ENCODE results near the gene THSD4. TPM values are rescaled to one million over a fixed set of nuclear protein-coding genes. Genes with fewer than 3 reads are reported as not detected.

THSD4 gene
- total RNA-seq, 1 experiment from 2014 or later, result 36.3 TPM

DNA sequence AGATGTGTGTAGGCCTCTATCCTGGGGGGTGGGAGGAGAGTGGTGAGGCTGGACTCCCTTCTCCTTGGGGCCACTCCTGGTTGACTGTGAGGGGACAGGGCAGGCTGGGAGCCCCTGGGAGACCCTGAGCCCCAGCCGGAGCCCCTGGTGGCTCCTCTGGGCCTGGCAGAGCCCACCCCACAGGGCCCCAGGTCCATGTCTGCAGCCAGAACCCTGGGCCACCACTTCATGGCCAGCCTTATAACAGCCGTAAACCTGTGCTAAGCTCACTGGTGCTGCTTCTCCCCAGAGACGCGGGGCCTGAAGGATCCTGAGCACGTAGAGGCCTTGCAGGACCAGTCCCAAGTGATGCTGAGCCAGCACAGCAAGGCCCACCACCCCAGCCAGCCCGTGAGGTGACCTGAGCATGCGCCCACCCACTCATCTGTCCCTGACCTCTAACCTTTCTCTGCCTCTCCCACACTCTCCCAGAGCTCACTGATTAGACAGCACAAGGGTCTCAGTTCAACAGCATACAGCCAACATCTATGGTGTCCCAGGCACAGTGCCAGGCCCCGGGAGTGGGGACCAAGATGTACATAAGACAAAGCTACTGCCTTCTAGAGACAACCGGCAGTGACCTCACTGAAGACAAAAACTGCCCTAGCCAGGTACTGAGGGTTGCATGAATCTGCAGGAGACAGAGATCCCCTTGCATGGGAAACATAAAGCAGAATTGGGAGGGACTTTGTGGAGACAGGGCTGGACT lies 698.6 kb downstream of the THSD4 start:
- TF ChIP-seq CTCF (IDR thresholded peaks at IDR 0.05; ENCODE audit: unreplicated experiment), result no peak
- no peaks in the 10 kb centered on the region for H3K9me3 Mint-ChIP-seq (ENCODE audit: unreplicated experiment)
- no peak for DNase-seq (ENCODE audit: unreplicated experiment)
- H3K4me1 Mint-ChIP-seq (ENCODE audit: insufficient read depth, unreplicated experiment), result no peaks in the 10 kb centered on the region
- ChIA-PET POLR2A (no interaction called here), CTCF (interaction anchor here (2.4 kb wide), 1 partner anchor 13 kb away, joined by 10 read pairs; no protein-coding TSS in a partner anchor)
- H3K27ac Mint-ChIP-seq (ENCODE audit: low read depth, unreplicated experiment), result no peak overlapping the region
- H3K4me3 Mint-ChIP-seq (ENCODE audit: unreplicated experiment), result no peak overlapping the region
- intact Hi-C loops (cut with micrococcal nuclease), result no loop called here
- H3K27me3 Mint-ChIP-seq (ENCODE audit: insufficient read depth, unreplicated experiment), result no peaks in the 10 kb centered on the region
- peaks cover 7% of the 10 kb centered on the region for H3K36me3 Mint-ChIP-seq (ENCODE audit: insufficient read depth, unreplicated experiment)
- BruUV-seq (replicated peaks), result no TSS peak

GRCh38 chr15:71815301-71815700 lies 700.0 kb downstream of the THSD4 start:
- no peak overlapping the region for H3K27ac Mint-ChIP-seq (ENCODE audit: low read depth, unreplicated experiment)
- intact Hi-C loops (cut with micrococcal nuclease), result no loop called here
- POLR2A ChIA-PET, result no interaction called here
- TF ChIP-seq CTCF (IDR thresholded peaks at IDR 0.05; ENCODE audit: unreplicated experiment), result no peak
- no peak overlapping the region for H3K4me3 Mint-ChIP-seq (ENCODE audit: unreplicated experiment)
- CTCF ChIA-PET, result interaction anchor here (0.6 to 2.4 kb wide), 2 partner anchors 15 to 85 kb away, joined by 3 to 10 read pairs; no protein-coding TSS in a partner anchor
- no TSS peak for BruUV-seq (replicated peaks)
- no peaks in the 10 kb centered on the region for H3K4me1 Mint-ChIP-seq (ENCODE audit: insufficient read depth, unreplicated experiment)
- no peak for DNase-seq (ENCODE audit: unreplicated experiment)
- H3K9me3 Mint-ChIP-seq (ENCODE audit: unreplicated experiment), result no peaks in the 10 kb centered on the region
- no peaks in the 10 kb centered on the region for H3K27me3 Mint-ChIP-seq (ENCODE audit: insufficient read depth, unreplicated experiment)
- peaks cover 7% of the 10 kb centered on the region for H3K36me3 Mint-ChIP-seq (ENCODE audit: insufficient read depth, unreplicated experiment)

- CTCF ChIA-PET, result interaction anchor here (1.7 kb wide), 1 partner anchor 16 kb away, joined by 6 read pairs; no protein-coding TSS in a partner anchor
- Mint-ChIP-seq H3K36me3 (ENCODE audit: insufficient read depth, unreplicated experiment) (peaks cover 7% of the 10 kb centered on the region), H3K27me3 (ENCODE audit: insufficient read depth, unreplicated experiment) (no peaks in the 10 kb centered on the region), H3K9me3 (ENCODE audit: unreplicated experiment) (no peaks in the 10 kb centered on the region), H3K4me1 (ENCODE audit: insufficient read depth, unreplicated experiment) (no peaks in the 10 kb centered on the region), H3K4me3 (ENCODE audit: unreplicated experiment) (no peak overlapping the region), H3K27ac (ENCODE audit: low read depth, unreplicated experiment) (no peak overlapping the region)
- no peak for DNase-seq (ENCODE audit: unreplicated experiment)
- POLR2A ChIA-PET, result interaction anchor here (0.9 kb wide), 1 partner anchor 73 kb away, joined by 3 read pairs; no protein-coding TSS in a partner anchor
- BruUV-seq (replicated peaks), result no TSS peak
- intact Hi-C loops (cut with micrococcal nuclease), result no loop called here
- no peak for TF ChIP-seq CTCF (IDR thresholded peaks at IDR 0.05; ENCODE audit: unreplicated experiment)
These were observed 702.1 kb downstream of the THSD4 start for GRCh38 chr15:71817351-71817750.

DNA sequence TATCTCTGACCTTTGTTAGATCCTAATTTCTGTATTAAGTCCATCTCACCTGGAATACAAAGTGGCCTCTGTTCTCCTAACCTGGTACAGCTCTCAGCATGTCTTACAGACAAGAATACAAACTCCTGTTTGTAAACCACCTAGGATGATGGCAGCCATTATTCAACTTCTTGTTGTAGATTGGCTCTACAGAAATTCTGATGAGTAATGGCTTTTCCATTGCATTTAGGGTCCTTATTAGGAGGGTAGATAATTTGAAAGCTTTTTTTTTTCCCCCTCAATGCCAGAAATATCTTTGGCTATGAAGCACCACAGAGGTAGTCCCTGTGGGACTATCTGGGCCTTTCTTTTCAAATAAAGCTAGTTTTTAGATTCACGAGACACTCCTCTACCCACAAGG lies 704.9 kb downstream of the THSD4 start:
- H3K27me3 Mint-ChIP-seq (ENCODE audit: insufficient read depth, unreplicated experiment), result no peaks in the 10 kb centered on the region
- CTCF ChIA-PET, result interaction anchor here (0.6 to 2.1 kb wide), 3 partner anchors 19 to 95 kb away, joined by 3 to 9 read pairs (median 4); no protein-coding TSS in a partner anchor

More for the DNA sequence above, 704.9 kb downstream of the THSD4 start:
- no TSS peak for BruUV-seq (replicated peaks)
- intact Hi-C loops (cut with micrococcal nuclease), result no loop called here
- TF ChIP-seq CTCF (IDR thresholded peaks at IDR 0.05; ENCODE audit: unreplicated experiment), result no peak
- Mint-ChIP-seq H3K4me1 (ENCODE audit: insufficient read depth, unreplicated experiment) (no peaks in the 10 kb centered on the region), H3K9me3 (ENCODE audit: unreplicated experiment) (no peaks in the 10 kb centered on the region), H3K4me3 (ENCODE audit: unreplicated experiment) (no peak overlapping the region), H3K27ac (ENCODE audit: low read depth, unreplicated experiment) (no peak overlapping the region), H3K36me3 (ENCODE audit: insufficient read depth, unreplicated experiment) (peaks cover 14% of the 10 kb centered on the region)
- POLR2A ChIA-PET, result no interaction called here
- no peak for DNase-seq (ENCODE audit: unreplicated experiment)

All from MCF 10A (cell line).